Stimulated activated CD8-positive, alpha-beta memory T cell treated with anti-CD3 and anti-CD28 coated beads, Interleukin-12 subunit alpha, Interleukin-12 subunit beta, amount 100 ng/mL, for 4 hours (primary cell): ENCODE data around the gene MLYCD.

Source experiments
- DNase-seq: peaks from one replicate; pipeline ENCODE4 v3.0.0-alpha.2; 2020; ENCODE audit warnings: low read depth

Gene MLYCD

DNA sequence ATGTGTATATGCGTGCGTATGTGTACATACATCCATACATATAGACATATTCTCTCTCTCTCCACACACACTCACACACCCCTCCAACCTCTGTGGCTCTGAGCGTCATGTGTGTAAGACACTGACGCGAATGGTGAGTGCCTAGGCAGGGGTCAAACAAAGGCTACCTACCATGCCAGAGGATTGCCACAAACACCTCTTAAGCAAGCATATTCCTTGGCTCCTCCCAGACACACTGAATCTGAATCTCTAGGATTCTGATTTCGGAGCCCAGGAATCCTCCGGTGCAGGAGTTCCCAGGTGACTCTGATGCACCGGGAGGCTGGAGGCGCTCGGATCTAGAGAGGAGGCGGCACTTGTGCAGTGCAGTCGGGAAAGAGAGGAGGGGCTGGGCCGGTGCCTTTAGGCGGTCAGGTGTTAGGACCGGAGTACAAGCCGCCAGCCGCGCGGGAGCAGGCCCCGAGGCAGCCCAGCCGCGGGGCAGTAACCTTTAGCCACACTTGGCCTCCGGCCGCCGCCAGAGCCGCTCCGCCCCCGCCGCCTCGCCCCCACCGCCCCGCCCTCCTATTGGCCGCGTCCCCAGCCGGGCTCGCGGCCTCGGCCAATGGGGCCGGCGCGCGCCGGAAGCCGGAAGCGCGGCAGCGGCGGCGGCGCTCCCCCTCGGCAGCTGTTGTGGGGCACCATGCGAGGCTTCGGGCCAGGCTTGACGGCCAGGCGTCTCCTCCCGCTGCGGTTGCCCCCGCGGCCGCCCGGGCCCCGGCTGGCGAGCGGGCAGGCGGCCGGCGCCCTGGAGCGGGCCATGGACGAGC, at the start of gene MLYCD:
Gene MLYCD (plus strand): TSS at position 653 of the 809 bp plus-strand sequence. CDS start 30 bp downstream, at position 683.
- peak; percentile 62 for DNase-seq

DNA sequence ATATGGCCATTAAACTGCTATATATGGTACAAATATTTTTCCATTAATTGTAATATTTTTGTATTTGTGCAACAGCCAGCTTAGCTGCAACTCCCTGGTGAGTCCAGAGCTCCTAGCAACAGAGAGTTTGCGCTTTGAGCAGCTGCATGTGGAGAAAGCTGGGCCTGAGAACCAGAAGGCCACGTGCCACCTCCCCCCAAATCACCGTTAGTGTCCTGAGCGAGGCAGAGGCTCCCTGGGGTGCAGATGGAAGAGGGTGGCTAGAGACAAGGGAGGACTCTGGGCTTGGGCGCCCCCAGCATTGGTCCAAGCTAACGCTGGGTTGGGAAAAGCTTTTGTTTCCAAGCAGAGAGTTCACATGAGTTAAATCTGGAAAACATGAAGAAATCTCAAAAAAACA, 49.5 kb upstream of the MLYCD start:
- DNase-seq: no peak

DNA sequence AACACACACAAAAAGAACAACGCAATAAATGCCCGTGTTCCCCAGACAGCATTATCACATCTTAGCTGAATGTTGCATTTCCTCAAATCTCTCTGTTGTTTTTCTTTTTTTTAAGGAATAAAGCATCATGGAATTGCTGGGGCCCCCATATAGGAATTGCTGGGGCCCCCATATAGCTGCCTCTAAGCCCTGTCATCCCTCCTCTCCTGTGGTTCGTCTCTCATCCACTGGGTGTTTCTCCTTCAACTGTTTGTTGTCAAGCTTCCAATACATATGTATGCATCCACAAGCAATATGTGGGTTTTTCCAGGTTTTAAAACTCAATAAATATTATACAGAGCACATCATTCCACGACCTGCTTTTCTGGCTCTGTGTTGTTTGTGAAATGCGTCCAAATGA, 48.0 kb upstream of the MLYCD start:
- DNase-seq: no peak

DNA sequence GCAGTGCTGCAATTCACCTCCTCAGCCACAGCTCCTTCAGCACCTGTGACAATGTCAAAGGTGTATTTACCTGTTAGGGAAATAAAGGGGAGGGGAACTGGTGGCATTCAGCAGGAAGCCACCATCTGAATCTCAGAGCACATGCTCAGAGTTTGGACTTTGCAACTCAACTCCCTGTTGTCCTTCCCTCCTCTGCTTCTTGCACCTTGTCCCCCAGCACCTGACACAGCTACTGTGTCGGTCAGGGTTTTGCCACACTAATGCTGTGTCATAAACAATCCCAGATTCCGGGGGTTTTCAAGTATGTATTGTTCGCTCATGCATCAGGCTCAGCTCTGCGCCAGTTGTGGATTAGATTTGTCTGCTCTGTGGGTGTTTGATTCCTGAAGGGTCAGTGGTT, 47.4 kb upstream of the MLYCD start:
- no peak for DNase-seq

DNA sequence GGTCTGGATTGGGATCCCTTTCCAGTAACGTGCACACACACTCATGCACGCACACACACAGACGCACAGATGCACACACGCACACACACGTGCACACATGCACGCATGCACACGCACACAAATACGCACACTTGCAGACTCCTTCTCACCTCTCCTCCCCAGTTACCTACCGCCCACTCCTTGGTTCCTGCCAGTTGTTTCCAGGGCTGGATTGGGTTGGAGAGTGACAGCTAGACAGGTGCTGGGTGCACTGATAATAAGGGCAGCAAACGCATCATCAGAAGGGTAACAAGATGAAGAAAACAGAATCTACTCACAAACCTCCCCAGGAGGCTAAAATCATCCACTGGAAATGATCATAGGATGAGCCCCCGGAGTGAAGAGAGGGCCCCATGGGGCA, 46.1 kb upstream of the MLYCD start:
- DNase-seq: no peak

DNA sequence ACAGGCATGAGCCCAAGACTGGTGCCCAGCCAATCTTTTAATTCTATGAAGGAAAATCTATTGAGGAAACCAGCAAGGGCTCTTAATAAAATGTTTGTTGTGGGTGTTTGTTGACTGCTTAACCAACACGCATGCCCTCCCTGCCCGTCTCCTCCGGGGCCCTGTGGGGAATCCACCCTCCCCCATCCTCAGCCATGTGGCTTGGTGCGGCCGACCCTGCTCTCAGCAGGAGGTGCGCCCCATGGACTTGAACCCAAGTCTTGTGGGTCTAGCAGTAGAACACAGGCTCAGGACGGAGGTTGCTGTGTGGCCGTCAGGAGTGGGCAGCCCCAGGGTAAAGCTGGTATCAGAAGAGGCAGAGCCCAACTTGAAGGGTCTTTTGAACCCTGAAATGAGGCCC, 45.1 kb upstream of the MLYCD start:
- no peak for DNase-seq

DNA sequence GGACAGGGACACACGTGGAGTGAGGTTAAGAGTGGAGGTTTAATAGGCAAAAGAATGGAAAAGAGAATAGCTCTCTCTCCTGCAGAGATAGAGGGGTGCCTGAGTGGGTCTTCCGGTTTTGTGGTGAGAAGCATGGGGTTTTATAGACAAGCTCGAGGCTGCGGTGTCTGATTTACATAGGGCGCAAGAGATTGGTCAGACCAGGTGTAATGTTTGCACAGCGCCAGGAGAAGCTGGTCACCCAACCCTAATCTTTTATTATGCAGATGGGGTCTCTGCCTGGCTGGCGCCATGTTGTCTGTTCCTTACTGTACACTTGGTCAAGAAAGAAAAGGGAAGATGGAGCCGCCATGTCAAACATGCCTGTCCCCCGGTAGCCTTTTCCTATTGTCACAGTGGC, 44.5 kb upstream of the MLYCD start:
- no peak for DNase-seq

DNA sequence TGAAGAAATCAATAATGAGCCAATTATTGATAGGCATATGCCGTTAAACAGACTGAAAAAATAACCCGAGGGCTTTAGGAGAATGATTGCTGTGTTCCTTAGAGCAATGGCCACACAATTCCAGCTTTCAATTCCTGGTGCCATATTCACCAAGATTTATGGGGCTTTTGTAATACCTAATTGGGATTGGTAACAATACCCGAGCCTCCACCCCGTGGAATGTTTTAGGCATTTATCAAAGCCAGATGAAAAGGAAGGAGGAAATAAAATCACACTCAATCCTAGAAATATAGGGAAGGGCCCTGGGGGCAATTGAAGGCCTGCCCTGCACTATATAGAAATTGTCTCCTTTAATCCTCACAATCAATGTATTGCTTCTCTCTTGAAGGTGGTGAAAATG, 42.1 kb upstream of the MLYCD start:
- DNase-seq: no peak

DNA sequence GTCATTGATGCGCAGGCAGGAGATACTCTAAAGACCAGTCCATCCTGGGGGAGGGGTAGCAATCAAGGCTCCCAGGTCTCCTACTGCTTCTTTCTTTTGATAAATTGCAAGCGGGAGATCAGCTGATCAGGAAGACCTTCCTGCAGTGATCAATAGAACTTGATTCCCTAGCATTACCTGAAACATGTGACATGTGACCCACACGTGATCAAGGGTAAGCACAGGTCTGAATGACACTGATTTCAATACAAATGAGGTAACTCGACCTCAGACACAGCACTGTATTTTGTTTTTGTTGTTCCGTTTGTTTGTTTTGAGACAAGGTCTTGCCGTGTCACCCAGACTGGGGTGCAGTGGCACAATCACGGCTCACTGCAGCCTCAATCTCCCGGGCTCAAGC, 39.6 kb upstream of the MLYCD start:
- no peak for DNase-seq

DNA sequence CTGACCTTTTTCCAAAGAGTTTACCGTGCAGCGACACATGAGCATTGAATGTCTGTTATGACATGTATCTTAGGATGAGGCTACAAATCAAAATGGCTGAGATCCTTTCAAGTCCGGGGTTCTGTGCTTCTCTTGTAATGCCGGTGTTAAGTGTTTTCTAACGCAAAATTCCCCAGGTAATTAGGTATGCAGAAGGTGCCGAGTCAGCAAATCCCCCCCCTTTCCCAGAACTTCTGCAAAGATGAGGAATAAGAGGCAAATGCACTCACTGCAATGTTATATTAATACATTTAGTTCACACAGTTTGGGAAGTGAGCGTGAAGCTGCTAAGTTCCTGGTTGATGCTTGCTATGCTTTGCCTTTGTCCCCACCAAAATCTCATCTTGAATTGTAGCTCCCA, 36.3 kb upstream of the MLYCD start:
- DNase-seq: no peak

DNA sequence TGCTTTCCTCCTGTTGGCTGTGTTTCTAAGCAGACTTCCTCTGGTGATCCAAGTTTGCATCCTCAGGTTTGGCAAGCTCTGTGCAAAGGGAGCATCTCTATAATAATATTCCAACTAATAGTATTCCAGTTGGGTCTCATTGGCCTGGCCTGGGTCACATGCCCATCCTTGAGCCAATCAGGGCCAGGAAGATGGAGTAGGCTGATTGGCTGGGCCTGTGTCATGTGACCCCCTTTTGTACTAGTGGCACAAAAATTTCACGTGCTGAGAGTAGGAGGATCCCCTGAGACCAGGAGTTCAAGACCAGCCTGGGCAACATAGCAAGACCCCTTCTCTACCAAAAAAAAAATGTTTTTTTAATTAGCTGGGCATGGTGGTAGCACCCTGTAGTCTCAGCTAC, 35.2 kb upstream of the MLYCD start:
- DNase-seq: no peak

DNA sequence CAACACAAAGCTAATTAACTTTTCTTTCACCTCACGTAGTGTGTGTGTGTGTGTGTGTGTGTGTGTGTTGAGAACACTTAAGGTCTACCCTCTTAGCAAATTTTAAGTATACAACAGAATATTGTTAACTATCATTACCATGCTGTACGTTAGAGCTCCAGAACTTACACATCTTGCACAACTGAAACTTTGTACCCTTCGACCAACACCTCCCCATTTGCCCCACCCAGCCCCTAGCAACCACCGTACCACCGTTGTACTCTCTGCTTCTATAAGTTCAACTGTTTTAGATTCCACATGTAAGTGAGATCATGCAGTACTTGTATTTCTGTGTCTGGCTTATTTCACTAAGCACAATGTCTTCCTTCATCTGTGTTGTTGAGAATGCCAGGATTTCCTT, 28.1 kb upstream of the MLYCD start:
- no peak for DNase-seq

DNA sequence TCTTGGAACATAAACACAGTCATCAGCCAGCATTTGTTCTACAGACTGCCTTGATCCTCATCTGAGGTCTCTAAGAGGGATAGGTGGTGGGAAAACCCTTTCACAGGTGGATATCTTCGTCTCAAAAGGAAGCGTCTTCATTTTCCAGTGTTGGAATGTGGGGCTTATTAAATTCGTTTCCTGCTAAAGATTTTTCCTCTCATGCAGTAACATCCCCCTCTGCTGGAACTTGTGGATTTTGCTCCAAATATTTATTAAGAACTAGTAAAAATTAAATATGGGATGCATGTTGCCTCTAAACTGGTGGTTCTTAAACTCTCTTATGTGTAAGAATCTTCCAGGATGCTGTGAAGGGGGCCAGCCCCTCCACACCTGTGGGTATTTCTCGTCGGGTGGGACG, 20.1 kb upstream of the MLYCD start:
- DNase-seq: no peak

DNA sequence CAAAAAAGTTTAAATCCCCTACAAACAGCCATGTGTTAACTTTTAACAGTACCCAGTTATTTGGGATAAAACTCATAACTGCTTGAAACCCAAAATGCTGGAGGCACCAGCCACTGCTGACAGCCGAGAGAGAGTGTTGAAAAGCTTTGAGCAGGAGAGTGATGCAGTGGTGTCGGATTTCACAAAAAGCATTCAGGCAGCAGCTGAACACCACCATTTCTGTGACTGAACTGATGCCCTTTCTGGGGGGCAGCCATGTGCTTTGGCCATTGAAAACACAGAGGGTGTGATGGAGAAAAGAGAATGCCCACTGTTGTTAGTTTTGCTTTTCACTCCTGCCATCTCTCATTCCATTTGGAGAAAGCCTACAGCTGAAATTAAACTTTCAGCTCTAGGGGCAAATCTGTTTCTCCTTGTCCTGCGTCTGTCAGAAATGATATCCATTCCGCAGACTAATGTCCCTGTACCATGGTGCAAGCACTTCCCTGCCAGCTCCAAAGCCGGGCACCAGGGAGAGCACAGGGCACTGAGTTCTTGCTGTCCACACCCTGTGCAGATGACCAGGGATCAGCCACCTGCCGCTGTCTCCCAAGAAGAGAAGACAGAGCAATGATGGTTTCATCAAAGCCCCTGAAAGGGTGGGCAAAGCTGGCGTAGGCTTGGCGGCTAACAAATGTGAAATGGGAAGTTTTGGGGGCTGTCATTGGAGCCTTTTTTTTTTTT, 16.6 kb upstream of the MLYCD start:
- no peak for DNase-seq

DNA sequence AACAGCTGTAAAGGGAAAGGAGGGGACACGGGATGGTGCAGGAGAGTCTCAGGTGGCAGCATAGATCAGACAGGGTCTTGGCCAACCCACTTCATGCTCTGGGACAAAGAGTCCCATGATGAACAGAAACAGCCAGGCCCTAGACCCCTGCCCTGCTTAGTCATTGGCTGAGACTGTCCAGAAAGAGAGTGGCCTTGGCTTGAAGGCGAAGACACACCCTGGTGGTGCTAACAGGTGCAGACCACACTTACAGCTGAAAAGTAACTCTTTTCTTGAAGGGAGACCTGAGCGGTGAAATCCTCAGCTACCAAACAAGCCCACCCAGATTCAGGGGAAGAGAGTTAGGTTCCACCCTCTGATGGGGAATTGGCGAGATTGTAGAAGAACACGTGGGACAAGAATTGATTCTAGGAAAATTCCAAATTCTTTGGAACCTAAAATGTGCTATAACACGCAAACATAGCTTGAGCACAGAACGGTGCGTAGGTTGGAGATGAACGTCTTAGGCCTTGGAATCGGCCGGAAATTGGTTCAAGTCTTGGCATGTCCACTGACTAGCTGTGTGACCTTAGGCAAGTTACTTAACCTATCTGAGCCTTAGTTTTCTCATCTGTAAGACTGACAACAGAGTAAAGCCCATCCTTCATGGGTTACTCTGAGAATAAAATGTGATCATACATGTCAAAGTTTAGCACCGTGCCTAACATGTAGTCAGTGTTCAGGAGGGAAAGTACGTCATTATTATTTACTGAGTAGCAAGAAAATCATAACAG, 12.5 kb upstream of the MLYCD start:
- DNase-seq: no peak

DNA sequence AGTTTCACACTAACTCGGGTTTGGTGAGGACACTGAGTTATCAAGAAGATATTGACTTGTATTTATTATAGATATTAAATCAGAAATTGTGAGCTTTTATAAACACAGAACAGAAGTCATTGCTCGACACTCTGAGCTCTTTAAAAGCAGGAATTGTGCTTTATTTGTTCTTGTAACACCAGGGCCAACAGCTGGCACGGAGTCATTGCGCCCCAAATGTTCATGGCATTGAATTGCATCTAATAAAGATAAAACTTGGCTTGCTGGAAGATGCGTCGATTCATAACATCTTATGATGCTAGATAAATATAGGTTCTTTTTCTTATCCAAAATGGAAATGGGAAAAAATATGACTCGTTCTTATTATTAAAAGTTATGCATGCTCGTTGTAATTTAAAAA, 11.8 kb upstream of the MLYCD start:
- DNase-seq: no peak

DNA sequence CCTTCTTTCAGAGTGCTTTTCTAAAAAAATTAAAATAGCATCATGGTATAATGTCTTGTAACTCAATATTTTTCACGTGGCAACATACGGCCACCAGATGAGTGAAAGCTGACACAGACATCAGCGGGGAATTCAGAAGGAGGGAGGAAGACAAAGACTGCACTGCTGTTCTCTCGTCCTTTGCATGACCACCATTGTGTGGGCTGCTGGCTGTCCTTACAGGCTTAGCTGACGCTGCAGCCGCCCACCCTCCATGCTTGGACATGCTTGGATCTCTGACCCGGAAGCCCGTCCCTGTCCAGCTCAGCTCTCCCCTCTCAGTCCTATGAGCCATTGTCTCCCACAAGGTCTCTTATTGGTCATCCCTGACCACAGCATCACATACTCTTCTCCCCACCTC, 11.4 kb upstream of the MLYCD start:
- no peak for DNase-seq

DNA sequence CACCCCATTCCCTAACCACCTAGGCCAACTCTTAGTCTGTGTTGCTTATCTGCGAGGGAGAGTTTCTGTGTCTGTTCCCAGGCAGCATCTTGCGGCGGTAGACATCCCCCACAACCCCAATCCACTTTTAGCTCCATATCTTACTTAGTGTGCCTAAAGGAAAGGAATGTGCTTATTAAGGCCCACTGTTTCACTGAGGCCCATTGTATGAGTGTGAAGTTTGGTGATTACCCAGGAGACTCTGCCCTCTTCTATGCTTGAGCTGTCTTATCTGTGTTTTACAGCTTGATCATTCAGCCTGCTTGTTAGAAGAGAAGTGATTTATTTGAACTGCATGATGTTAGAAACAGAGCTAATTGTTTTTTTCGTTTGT, 10.3 kb upstream of the MLYCD start:
- DNase-seq: no peak

DNA sequence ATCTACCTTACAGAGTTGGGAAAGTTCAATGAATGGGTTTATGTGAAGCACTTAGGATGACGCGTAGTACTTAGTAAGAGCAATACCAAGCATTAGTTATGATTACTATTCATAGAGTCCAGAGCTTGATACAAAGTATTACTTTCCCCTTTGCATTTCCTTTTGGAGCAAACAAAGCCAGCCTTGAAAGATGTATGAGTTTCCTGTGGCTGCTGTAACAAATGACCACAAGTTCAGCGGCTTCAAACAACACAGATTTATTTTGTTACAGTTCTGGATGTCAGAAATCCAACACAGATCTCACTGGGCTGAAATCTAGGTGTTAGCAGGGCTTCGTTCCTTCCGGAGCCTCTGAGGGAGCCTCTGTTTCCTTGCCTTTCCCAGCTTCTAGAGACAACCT, 8.6 kb upstream of the MLYCD start:
- DNase-seq: no peak

DNA sequence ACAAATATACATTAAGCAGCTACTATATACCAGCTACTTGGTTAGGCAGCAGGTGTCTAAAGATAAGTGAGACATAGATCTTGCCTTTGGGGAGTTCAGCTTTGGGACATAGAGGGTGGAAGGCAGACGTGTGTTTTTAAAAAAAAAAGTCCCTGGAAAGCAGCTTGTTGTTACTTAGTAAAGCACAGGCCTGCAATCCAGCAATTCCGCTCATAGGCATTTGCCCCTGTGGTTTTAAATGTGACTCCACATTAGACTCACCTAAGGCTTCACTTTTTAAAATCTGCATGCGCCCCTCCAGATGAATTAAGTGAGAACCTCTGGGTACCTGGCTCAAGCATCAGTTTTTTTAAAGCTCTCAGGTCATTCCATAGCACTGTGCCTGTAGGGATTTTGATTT, 7.2 kb upstream of the MLYCD start:
- no peak for DNase-seq

DNA sequence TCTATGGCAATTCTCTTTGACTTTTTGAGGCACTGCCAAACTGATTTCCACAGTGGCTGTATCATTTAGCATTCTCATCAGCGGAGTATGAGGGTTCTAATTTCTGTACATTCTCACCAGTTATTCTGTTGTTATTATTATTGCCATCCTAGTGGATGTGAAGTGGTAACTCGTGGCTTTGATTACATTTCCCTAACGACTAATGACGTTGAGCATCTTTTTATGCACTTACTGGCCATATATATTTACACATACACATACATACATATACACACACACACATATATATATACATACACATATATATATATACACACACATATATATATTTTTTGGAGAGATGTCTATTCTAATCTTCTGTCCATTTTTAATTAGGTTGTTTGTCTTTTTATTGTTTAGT, 3.7 kb upstream of the MLYCD start:
- no peak for DNase-seq

DNA sequence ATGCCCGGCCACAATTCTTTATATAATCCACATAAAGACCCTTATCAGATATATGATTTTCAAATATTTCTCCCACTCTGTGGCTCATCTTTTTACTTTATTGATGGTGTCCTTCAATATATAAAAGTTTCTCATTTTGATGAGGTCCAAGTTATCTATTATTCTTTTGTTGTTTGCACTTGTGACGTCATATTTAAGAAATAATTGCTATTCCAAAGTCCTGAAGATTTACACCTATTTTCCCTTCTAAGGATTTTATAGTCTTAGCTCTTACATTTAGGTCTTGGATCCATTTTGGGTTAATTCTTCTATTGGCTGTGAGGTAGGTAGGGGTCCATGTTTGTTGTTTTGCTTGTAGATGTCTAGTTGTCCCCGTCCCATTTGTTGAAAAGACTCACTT, 3.0 kb upstream of the MLYCD start:
- no peak for DNase-seq

DNA sequence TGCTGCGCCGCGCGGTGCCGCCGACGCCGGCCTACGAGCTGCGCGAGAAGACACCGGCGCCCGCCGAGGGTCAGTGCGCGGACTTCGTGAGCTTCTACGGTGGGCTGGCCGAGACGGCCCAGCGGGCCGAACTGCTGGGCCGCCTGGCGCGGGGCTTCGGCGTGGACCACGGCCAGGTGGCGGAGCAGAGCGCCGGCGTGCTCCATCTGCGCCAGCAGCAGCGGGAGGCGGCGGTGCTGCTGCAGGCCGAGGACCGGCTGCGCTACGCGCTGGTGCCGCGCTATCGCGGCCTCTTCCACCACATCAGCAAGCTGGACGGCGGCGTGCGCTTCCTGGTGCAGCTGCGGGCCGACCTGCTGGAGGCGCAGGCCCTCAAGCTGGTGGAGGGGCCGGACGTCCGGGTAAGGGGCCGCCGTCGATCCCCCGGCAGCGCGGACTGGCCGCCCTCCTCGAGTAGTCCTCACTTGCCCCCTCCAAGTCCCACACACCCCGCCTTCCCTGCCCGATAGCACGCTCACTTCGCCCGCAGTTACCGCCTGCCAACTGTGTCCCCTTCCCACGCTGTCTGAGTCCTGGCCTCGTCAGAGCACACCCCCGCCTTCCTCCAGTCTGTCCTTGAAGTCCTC, 470 bp downstream of the MLYCD start:
- peak; percentile 46 for DNase-seq
